HK-2 (cell line): ENCODE data around the gene SCARB1.

Experiments used
- DNase-seq: peaks from one replicate; pipeline ENCODE4 v3.0.0-alpha.2; 2018; ENCODE audit not compliant: unreplicated experiment

SCARB1 gene

GRCh38 chr12:124760560-124760959, 103.1 kb downstream of the SCARB1 start:
- no peak for DNase-seq

GRCh38 chr12:124759841-124760503, 103.7 kb downstream of the SCARB1 start:
- no peak for DNase-seq

GRCh38 chr12:124758266-124759220, 105.1 kb downstream of the SCARB1 start:
- no peak for DNase-seq

GRCh38 chr12:124757329-124757728, 106.3 kb downstream of the SCARB1 start:
- DNase-seq = no peak

GRCh38 chr12:124756760-124757159, 106.9 kb downstream of the SCARB1 start:
- DNase-seq = no peak

GRCh38 chr12:124756166-124756565, 107.5 kb downstream of the SCARB1 start:
- no peak for DNase-seq

GRCh38 chr12:124755801-124756148, 107.9 kb downstream of the SCARB1 start:
- DNase-seq = no peak

GRCh38 chr12:124754949-124755800, 108.5 kb downstream of the SCARB1 start:
- DNase-seq = no peak

- DNase-seq = no peak
Measured at GRCh38 chr12:124754491-124754890, 109.2 kb downstream of the SCARB1 start.

- no peak for DNase-seq
Measured at GRCh38 chr12:124753993-124754392, 109.7 kb downstream of the SCARB1 start.

GRCh38 chr12:124753228-124753591, 110.5 kb downstream of the SCARB1 start:
- DNase-seq = no peak

GRCh38 chr12:124752437-124753227, 111.0 kb downstream of the SCARB1 start:
- DNase-seq = peak; percentile 63

GRCh38 chr12:124751654-124752355, 111.9 kb downstream of the SCARB1 start:
- no peak for DNase-seq

- no peak for DNase-seq
Measured at GRCh38 chr12:124750787-124751471, 112.7 kb downstream of the SCARB1 start.

GRCh38 chr12:124750149-124750656, 113.5 kb downstream of the SCARB1 start:
- no peak for DNase-seq

- no peak for DNase-seq
Measured at GRCh38 chr12:124749725-124750124, 113.9 kb downstream of the SCARB1 start.

- DNase-seq = peak; percentile 73
Measured at GRCh38 chr12:124747426-124748161, 116.1 kb downstream of the SCARB1 start.

GRCh38 chr12:124746649-124747425, 116.8 kb downstream of the SCARB1 start:
- no peak for DNase-seq
